Measurements from ENCODE around the gene DDOST.
"Not testable (repeated sequence)": the region's sequence is repeated elsewhere in the genome, so short reads cannot be mapped to it uniquely, and the experiment has no call there.

DDOST gene

GRCh38 chr1:20682571-20683236 is 21.5 kb upstream of the DDOST start:
- no peak for DNase-seq
- no peaks in the 10 kb centered on the region for H3K4me1 ChIP-seq
- no peaks in the 10 kb centered on the region for H3K36me3 ChIP-seq
- no peaks in the 10 kb centered on the region for H3K27me3 ChIP-seq
- H3K4me3 ChIP-seq (ENCODE audit: low read depth, low read length): no peak overlapping the region
- no peaks in the 10 kb centered on the region for H3K9me3 ChIP-seq
- TF ChIP-seq, protein P1, sequence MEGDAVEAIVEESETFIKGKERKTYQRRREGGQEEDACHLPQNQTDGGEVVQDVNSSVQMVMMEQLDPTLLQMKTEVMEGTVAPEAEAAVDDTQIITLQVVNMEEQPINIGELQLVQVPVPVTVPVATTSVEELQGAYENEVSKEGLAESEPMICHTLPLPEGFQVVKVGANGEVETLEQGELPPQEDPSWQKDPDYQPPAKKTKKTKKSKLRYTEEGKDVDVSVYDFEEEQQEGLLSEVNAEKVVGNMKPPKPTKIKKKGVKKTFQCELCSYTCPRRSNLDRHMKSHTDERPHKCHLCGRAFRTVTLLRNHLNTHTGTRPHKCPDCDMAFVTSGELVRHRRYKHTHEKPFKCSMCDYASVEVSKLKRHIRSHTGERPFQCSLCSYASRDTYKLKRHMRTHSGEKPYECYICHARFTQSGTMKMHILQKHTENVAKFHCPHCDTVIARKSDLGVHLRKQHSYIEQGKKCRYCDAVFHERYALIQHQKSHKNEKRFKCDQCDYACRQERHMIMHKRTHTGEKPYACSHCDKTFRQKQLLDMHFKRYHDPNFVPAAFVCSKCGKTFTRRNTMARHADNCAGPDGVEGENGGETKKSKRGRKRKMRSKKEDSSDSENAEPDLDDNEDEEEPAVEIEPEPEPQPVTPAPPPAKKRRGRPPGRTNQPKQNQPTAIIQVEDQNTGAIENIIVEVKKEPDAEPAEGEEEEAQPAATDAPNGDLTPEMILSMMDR (IDR thresholded peaks at IDR 0.05; ENCODE audit: low read depth, low read length): no peak

DNA sequence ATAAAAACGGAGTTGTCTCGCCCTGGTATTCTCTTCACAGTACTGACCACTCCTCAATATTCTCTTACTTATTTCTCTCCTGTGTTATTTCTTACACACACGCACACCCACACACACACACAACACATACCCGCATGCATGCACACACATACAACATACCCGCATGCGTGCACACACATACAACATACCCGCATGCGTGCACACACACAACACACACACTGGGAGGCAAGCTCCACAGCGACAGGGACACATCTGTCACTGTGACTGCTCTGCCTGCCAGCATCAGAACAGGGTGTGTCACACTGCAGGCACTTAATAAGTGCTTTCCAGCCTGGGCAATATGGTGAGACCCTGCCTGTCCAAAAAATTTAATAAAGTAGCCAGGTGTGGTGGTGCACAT is 20.8 kb upstream of the DDOST start:
- Histone ChIP-seq H3K4me3 (ENCODE audit: low read depth, low read length) (no peak overlapping the region), H3K4me1 (no peaks in the 10 kb centered on the region), H3K36me3 (no peaks in the 10 kb centered on the region), H3K27me3 (no peaks in the 10 kb centered on the region), H3K9me3 (no peaks in the 10 kb centered on the region)
- TF ChIP-seq, protein P1 (IDR thresholded peaks at IDR 0.05; ENCODE audit: low read depth, low read length): no peak
- no peak for DNase-seq

GRCh38 chr1:20680269-20680668 is 19.1 kb upstream of the DDOST start:
- no peak overlapping the region for H3K4me3 ChIP-seq (ENCODE audit: low read depth, low read length)
- H3K4me1 ChIP-seq: no peaks in the 10 kb centered on the region
- no peaks in the 10 kb centered on the region for H3K36me3 ChIP-seq
- no peak for DNase-seq
- no peaks in the 10 kb centered on the region for H3K27me3 ChIP-seq
- TF ChIP-seq, protein P1 (IDR thresholded peaks at IDR 0.05; ENCODE audit: low read depth, low read length): no peak
- no peaks in the 10 kb centered on the region for H3K9me3 ChIP-seq

DNA sequence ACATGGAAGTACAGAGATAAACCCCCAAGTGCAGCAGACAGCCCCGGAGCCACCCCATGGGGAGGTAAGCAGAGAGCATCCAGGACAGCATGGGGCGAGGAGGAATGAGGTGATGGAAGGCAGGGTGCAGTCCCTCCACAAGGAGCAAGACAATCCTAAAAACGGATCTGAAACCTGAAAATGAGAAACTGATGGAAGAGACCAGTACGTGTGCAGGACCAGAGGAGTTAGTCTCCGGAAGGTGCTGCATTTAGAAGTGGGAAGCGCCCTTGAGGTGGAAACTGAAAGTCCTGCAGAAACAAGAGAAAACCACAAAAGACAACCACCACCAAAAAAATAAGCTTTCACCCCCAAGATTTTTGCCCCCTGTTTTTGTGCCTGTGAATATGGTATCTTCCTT is 17.4 kb upstream of the DDOST start:
- H3K4me3 ChIP-seq (ENCODE audit: low read depth, low read length): no peak overlapping the region
- no peaks in the 10 kb centered on the region for H3K36me3 ChIP-seq
- DNase-seq: no peak
- H3K4me1 ChIP-seq: no peaks in the 10 kb centered on the region
- no peaks in the 10 kb centered on the region for H3K9me3 ChIP-seq
- TF ChIP-seq, protein P1 (IDR thresholded peaks at IDR 0.05; ENCODE audit: low read depth, low read length): no peak
- no peaks in the 10 kb centered on the region for H3K27me3 ChIP-seq

DNA sequence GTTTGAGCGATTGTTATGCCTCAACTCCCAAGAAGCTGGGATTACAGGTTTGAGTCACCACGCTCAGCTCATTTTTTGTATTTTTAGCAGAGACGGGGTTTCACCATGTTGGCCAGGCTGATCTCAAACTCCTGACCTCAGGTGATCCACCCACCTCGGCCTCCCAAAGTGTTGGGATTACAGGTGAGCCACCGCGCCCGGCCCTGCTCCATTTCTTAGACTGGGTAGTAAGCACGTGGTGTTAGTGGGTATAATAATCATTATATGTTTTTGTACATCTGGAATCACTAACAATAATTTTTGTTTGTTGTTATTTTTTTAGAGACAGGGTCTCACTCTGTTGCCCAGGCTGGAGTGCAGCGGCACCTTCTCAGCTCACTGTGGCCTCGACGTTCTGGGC is 12.5 kb upstream of the DDOST start:
- H3K4me1 ChIP-seq; H3K27me3 ChIP-seq; H3K9me3 ChIP-seq; H3K4me3 ChIP-seq (ENCODE audit: low read depth, low read length); DNase-seq; H3K36me3 ChIP-seq: not testable (repeated sequence)

- no peaks in the 10 kb centered on the region for H3K27me3 ChIP-seq
- no peaks in the 10 kb centered on the region for H3K9me3 ChIP-seq
- H3K4me1 ChIP-seq: no peaks in the 10 kb centered on the region
- TF ChIP-seq, protein P1 (IDR thresholded peaks at IDR 0.05; ENCODE audit: low read depth, low read length): no peak
- no peak overlapping the region for H3K4me3 ChIP-seq (ENCODE audit: low read depth, low read length)
- no peaks in the 10 kb centered on the region for H3K36me3 ChIP-seq
- DNase-seq: no peak
Observed at GRCh38 chr1:20672265-20672632, 11.1 kb upstream of the DDOST start.

DNA sequence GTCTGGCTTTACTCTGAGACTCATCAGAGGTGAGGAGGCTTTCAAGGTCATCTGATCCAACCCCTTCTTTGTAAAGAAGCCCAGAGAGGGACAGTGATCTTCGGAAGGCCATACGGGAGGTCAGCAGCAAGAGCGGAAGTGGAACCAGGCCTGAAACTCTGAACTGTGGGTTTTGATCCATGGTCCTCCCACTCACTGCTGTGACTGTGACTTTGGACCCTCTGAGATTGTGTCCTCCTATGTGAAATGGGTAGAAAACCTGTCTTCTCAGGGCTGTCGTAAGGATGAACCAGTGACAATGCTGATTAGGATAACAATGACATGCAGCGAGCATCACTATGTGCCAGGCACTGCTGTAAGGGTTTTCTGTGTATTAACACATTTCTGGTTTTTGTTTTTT is 9.8 kb upstream of the DDOST start:
- Histone ChIP-seq H3K36me3 (no peaks in the 10 kb centered on the region), H3K4me3 (ENCODE audit: low read depth, low read length) (no peak overlapping the region), H3K4me1 (no peaks in the 10 kb centered on the region; the same call in 1 of the 2 replicates), H3K27me3 (no peaks in the 10 kb centered on the region), H3K9me3 (no peaks in the 10 kb centered on the region)
- DNase-seq: no peak
- TF ChIP-seq, protein P1 (IDR thresholded peaks at IDR 0.05; ENCODE audit: low read depth, low read length): no peak
